ENCODE results near the gene TMCC3.

Gene TMCC3

DNA sequence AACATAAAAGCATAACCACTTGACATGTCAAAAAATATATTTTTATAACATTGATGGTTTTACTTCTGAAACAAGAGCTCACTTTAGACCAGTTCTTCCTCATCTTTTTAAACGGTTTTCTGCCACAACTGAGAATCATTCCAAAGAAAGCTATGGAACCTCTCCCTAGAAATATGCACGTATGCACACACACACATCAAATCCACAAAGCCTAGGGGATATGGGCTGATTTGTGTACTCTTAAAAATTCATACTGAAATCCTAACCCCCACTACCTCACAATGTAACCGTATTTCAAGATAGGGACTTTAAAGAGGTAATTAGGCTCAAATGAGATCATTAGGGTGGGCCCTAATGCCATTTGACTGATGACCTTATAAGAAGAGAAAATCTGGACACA, 19.3 kb downstream of the TMCC3 start:
- Histone ChIP-seq H3K4me1 (ENCODE audit: insufficient read depth, low read length) (no peaks in the 10 kb centered on the region), H3K36me3 (ENCODE audit: insufficient read depth, low read length) (no peaks in the 10 kb centered on the region), H3K9me3 (ENCODE audit: insufficient read depth, low read length, severe bottlenecking) (no peaks in the 10 kb centered on the region), H3K4me3 (ENCODE audit: low read depth in 1 of 2, low read length in 2 of 2) (no peak overlapping the region), H3K79me2 (ENCODE audit: insufficient read depth, low read length) (no peaks in the 10 kb centered on the region), H4K20me1 (ENCODE audit: insufficient read depth, low read length) (no peaks in the 10 kb centered on the region), H3K27me3 (ENCODE audit: insufficient read depth, low read length, poor library complexity) (no peaks in the 10 kb centered on the region), H3K4me2 (ENCODE audit: insufficient read depth, low read length) (no peak overlapping the region), H3K9ac (ENCODE audit: low read depth, low read length) (no peak overlapping the region), H2AFZ (ENCODE audit: low read depth, low read length) (no peak overlapping the region), H3K27ac (ENCODE audit: low read length) (no peak overlapping the region)
- no peak for TF ChIP-seq EZH2 (IDR thresholded peaks at IDR 0.05; ENCODE audit: borderline replicate concordance, low read depth, low read length, severe bottlenecking)
- TF ChIP-seq, protein P1, sequence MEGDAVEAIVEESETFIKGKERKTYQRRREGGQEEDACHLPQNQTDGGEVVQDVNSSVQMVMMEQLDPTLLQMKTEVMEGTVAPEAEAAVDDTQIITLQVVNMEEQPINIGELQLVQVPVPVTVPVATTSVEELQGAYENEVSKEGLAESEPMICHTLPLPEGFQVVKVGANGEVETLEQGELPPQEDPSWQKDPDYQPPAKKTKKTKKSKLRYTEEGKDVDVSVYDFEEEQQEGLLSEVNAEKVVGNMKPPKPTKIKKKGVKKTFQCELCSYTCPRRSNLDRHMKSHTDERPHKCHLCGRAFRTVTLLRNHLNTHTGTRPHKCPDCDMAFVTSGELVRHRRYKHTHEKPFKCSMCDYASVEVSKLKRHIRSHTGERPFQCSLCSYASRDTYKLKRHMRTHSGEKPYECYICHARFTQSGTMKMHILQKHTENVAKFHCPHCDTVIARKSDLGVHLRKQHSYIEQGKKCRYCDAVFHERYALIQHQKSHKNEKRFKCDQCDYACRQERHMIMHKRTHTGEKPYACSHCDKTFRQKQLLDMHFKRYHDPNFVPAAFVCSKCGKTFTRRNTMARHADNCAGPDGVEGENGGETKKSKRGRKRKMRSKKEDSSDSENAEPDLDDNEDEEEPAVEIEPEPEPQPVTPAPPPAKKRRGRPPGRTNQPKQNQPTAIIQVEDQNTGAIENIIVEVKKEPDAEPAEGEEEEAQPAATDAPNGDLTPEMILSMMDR (IDR thresholded peaks at IDR 0.05; ENCODE audit: borderline replicate concordance, extremely low read depth, low read length, poor library complexity, severe bottlenecking): no peak
- DNase-seq: no peak
- ATAC-seq (ENCODE audit: insufficient read depth, low read depth): no peak

- no peaks in the 10 kb centered on the region for H3K4me1 ChIP-seq (ENCODE audit: insufficient read depth, low read length)
- ATAC-seq (ENCODE audit: insufficient read depth, low read depth) (no peak), DNase-seq (no peak)
- no peaks in the 10 kb centered on the region for H3K27me3 ChIP-seq (ENCODE audit: insufficient read depth, low read length, poor library complexity)
- H4K20me1 ChIP-seq (ENCODE audit: insufficient read depth, low read length): no peaks in the 10 kb centered on the region
- H3K4me2 ChIP-seq (ENCODE audit: insufficient read depth, low read length): no peak overlapping the region
- no peak overlapping the region for H3K4me3 ChIP-seq (ENCODE audit: low read depth in 1 of 2, low read length in 2 of 2)
- no peaks in the 10 kb centered on the region for H3K79me2 ChIP-seq (ENCODE audit: insufficient read depth, low read length)
- TF ChIP-seq EZH2 (IDR thresholded peaks at IDR 0.05; ENCODE audit: borderline replicate concordance, low read depth, low read length, severe bottlenecking): no peak
- TF ChIP-seq, protein P1 (IDR thresholded peaks at IDR 0.05; ENCODE audit: borderline replicate concordance, extremely low read depth, low read length, poor library complexity, severe bottlenecking): no peak
- no peaks in the 10 kb centered on the region for H3K9me3 ChIP-seq (ENCODE audit: insufficient read depth, low read length, severe bottlenecking)
- no peak overlapping the region for H3K9ac ChIP-seq (ENCODE audit: low read depth, low read length)
- H2AFZ ChIP-seq (ENCODE audit: low read depth, low read length): no peak overlapping the region
- no peaks in the 10 kb centered on the region for H3K36me3 ChIP-seq (ENCODE audit: insufficient read depth, low read length)
- H3K27ac ChIP-seq (ENCODE audit: low read length): no peak overlapping the region
Measured at GRCh38 chr12:94628819-94629472, 21.4 kb downstream of the TMCC3 start.

- Histone ChIP-seq H3K27ac (ENCODE audit: low read length) (no peak overlapping the region), H3K27me3 (ENCODE audit: insufficient read depth, low read length, poor library complexity) (no peaks in the 10 kb centered on the region), H4K20me1 (ENCODE audit: insufficient read depth, low read length) (no peaks in the 10 kb centered on the region), H2AFZ (ENCODE audit: low read depth, low read length) (no peak overlapping the region), H3K4me1 (ENCODE audit: insufficient read depth, low read length) (no peaks in the 10 kb centered on the region), H3K79me2 (ENCODE audit: insufficient read depth, low read length) (no peaks in the 10 kb centered on the region), H3K4me2 (ENCODE audit: insufficient read depth, low read length) (no peak overlapping the region), H3K36me3 (ENCODE audit: insufficient read depth, low read length) (no peaks in the 10 kb centered on the region), H3K9me3 (ENCODE audit: insufficient read depth, low read length, severe bottlenecking) (no peaks in the 10 kb centered on the region), H3K9ac (ENCODE audit: low read depth, low read length) (no peak overlapping the region), H3K4me3 (ENCODE audit: low read depth in 1 of 2, low read length in 2 of 2) (no peak overlapping the region)
- TF ChIP-seq, protein P1 (IDR thresholded peaks at IDR 0.05; ENCODE audit: borderline replicate concordance, extremely low read depth, low read length, poor library complexity, severe bottlenecking): no peak
- TF ChIP-seq EZH2 (IDR thresholded peaks at IDR 0.05; ENCODE audit: borderline replicate concordance, low read depth, low read length, severe bottlenecking): no peak
- DNase-seq (no peak), ATAC-seq (ENCODE audit: insufficient read depth, low read depth) (no peak)
Measured at GRCh38 chr12:94628369-94628768, 22.0 kb downstream of the TMCC3 start.
